NK-92 treated with Interleukin-12 subunit alpha and Interleukin-12 subunit beta, amount 100 ng/mL, for 24 hours (cell line): Measurements from ENCODE around the gene GALC.

ENCODE experiments used
- DNase-seq: peaks from one replicate; lab custom pipeline; 2025; lab: John Stamatoyannopoulos, UW

GALC gene

DNA sequence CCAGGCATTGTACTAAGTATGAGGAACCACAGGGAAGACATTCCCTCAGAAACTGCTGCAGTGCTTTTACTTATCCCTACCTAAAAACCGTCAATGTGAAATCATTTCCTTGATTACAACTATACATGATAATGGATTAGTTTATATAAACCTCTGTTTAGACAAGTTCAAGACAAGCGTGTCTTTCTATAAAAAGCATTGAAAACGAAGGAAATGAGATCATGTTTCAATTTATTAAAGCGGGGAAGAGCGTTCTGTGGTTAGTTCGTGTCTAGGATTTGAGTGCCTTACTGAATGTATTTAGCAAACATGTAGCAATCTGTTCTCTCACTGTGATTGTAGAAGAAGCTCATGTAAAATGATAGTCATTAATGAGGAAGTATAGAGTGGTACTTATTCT lies 37.5 kb downstream of the GALC start:
- no peak for DNase-seq

- no peak for DNase-seq
Observed at GRCh38 chr14:87952307-87953094, 40.5 kb downstream of the GALC start.

DNA sequence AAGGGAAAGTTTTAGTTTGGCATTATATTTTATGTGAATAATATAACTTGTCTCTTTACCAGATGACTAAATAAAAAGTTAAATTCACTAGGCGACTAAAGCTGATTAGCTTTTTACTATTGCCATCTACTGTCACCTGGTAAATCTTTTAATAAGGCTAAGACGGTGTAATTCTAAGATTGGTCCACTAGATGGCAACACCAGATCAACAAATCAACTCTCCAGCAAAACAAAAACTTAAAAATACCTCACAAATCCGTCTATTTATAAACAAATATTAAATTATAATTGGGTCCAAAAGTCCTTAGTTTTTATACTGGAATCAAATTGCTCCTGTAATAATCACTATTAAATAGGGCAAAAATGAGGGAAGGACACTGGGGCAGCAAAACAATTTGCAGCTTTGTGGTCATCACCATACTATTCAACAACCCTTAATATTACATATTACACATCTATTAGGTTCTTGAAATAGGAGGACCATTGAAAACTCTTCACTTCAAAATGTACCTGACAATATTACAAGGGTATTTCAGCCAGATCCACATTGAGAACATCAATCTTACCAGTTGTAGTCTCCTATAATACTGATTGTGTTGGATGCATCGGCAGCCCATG lies 47.9 kb downstream of the GALC start:
- no peak for DNase-seq

GRCh38 chr14:87940894-87941293 lies 52.1 kb downstream of the GALC start:
- no peak for DNase-seq

DNA sequence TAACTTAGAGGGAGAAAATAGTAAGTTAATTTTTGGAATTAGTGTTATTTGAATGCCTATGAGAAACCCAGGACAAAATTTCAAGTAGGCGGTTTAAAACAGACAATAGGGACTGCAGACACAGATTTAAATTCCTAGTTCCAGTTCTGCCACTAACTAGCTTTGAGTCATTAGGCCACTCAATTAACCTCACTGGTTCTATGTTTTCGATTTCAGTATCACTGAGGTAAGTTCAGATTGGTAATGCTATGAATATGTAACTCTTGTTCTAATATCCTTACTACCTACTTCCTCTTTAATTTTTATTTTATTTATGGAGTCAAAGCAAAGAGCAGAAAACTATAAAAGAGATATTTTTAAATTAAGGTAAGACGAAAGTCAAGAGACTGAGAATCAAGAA lies 52.6 kb downstream of the GALC start:
- no peak for DNase-seq

GRCh38 chr14:87935886-87936285 lies 57.1 kb downstream of the GALC start:
- no peak for DNase-seq

GRCh38 chr14:87935081-87935828 lies 57.7 kb downstream of the GALC start:
- DNase-seq: no peak

GRCh38 chr14:87934185-87934584 lies 58.8 kb downstream of the GALC start:
- no peak for DNase-seq

- DNase-seq: no peak
Observed at GRCh38 chr14:87916886-87917275, 76.1 kb downstream of the GALC start.

DNA sequence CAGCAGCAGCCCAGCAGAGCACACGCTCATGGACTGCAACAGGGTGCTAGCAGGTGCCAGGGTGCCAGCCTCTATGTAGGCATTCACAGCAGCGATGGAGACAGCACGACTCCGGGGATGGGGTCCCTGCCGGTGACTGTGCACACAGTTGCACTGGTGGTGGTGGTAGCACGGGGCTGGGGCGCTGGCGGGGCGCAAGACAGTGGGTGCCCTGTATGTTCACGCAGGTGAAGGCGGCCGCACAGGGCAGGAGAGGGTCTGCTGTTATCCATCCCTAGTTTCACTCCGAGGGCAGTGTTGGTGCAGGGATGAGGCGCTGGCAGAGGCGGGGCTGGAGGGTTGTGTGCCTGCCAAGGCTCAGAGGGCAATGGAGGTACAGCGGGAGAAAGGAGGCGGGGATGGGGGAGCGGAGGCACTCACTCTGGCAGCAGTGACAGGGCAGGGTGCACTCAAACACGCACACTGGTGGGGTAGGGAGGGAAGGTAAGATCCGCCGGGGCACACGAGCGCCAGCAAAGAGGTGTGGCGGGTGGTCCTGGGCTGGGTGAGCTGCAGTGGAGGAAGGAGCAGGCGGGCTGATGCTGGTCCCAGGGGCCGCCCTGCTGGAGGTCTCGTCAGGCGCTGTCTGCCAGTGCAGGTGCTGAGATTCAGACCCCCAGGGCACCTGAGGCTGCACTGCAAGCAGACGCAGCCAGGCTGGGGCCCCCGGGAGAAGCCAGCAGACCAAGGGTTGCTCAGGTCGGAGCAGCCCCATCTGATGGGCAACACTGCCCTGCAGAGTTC lies 76.7 kb downstream of the GALC start:
- no peak for DNase-seq

DNA sequence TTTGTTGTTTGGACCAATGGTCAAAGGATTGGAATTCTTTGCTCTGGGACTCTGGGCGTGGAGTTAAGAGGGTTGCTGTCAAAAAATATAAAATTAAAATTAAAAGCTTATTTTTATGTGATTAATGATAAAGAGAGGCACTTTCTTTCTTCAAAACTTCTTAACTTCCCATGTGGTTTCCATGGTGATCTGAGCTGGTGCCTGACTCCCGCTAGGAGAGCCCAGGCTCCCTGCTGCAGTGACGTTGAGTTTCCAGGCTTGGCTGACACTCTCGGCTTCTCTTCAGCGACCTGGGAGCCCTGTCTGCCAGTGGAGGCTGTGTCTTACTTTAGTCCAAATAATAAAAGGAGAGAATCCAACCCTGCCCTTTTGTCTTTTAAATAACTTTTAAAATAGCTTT lies 84.4 kb downstream of the GALC start:
- DNase-seq: no peak

DNA sequence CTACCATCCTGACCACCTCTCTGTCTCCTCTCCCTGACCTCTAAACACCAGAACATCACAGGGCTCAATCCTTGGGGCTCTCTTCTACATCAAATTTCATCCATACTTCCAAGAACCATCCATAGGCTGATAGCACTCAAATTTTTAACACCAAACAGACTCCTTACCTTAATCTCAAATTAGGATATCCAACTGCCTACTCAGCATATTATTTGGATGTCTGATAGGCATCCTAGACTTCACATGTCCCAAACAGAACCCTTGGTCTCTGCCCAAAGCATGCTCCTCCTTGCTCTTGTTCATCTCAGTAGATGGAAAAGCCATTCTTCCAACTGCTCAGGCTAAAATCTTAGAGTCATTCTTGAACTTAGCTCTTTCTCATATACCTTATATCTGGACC lies 91.3 kb downstream of the GALC start:
- DNase-seq: no peak

GRCh38 chr14:87901236-87901635 lies 91.7 kb downstream of the GALC start:
- DNase-seq: no peak

GRCh38 chr14:87899228-87899627 lies 93.8 kb downstream of the GALC start:
- no peak for DNase-seq

- DNase-seq: no peak
Observed at GRCh38 chr14:87898301-87898700, 94.7 kb downstream of the GALC start.

GRCh38 chr14:87896393-87897380 lies 96.3 kb downstream of the GALC start:
- no peak for DNase-seq

GRCh38 chr14:87894920-87895319 lies 98.1 kb downstream of the GALC start:
- no peak for DNase-seq

DNA sequence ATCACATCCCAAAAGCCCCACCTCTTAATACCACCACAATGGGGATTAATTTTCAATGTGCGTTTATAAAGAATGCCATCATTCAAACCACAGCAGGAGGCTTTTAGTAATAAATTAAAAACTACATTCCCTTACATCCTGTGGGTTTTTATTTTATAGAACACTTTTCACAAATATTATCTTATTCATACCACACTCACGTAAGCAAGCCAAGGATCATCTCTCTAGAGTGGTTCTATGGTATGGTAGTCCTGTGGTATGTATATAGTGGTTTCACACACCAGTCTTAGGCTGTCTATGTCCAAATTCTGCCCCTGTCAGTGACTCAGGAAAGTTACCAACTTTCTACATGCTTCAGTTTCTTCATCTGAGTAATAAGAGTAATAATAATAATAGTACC lies 100.2 kb downstream of the GALC start:
- DNase-seq: no peak

DNA sequence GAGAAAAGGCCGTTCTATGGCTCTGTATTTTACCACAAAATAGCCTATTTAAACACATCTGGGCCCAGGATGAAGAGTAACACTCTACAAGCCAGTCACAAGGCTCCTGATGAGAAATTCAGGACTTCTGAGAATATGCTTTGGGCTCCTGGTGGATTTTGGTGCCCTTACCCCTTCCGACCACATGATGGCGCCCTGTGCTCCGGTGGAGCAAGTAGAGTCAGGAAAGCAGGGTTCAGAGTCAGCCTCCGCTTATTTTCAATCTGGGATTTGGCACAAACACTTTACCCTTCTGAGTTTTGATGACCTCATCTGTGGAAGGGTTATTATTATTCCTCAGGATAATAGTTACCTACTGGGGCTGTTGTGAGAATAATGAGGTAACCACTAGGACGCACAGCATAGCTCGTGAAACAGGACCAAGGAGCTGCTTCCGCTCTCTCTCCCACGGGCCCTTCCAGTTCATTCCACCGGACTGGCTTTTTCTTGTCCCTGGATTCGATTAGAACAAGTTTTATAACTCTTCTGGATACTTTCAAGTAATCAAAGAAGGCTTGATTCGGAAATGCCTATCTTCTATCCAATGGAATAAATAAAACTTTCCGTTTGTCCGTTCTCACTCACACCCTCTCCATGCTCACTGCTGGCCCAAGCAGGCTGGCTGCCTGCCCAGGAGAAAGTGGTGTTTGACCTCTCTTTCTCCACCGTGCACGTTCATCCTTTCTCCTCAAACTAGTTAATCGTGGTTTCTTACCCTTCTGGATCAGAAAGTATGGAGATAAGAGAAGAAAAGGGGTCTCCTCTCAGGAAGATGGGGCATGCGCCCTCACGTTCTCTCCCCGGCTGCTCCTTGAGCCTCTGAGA lies 104.6 kb downstream of the GALC start:
- no peak for DNase-seq

DNA sequence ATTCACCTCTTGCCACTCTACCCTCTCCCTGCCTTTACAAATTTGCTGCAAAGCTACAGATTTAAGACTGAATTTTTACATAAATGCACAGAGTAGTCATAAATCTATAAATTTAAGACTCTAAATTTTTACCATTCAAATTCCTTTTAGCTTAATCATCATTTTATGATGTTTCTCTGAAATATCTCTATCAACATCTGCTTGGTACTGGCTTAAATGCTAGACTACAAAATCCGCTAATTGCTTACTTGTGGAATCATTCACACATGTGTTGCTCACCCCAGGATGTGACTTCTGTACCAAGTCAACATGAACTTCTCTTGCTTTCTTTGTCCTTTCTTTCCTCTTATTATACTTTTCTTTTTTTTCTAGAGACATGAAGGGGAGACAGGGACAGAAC lies 109.2 kb downstream of the GALC start:
- no peak for DNase-seq
